ENCODE data around the gene NPW.
A peak's percentile ranks its signal among the peaks of the same experiment; 100 is the strongest.

NPW gene

DNA sequence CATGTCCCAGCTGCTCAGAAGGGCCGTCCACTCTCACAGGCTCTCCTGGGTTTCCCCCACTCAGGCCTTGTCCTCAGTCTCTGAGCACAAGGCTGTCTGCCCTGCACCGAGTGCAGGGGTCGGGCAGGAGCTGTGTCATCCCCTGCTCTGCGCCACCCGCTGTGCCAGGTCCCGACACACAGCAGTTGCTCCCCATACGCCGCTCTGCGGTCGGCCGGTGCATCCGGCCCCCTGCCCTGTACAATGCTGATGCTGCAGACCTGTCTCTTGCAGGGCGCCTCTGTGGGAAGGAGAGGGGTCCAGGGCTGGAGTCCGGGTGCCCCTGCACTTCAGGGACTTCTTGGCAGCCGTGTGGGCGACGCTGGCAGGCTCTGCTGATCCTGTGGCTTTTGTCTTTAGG is 34.3 kb downstream of the NPW start:
- DNase-seq (ENCODE audit: low read depth, low spot score), result no peak
- TF ChIP-seq, protein P1, sequence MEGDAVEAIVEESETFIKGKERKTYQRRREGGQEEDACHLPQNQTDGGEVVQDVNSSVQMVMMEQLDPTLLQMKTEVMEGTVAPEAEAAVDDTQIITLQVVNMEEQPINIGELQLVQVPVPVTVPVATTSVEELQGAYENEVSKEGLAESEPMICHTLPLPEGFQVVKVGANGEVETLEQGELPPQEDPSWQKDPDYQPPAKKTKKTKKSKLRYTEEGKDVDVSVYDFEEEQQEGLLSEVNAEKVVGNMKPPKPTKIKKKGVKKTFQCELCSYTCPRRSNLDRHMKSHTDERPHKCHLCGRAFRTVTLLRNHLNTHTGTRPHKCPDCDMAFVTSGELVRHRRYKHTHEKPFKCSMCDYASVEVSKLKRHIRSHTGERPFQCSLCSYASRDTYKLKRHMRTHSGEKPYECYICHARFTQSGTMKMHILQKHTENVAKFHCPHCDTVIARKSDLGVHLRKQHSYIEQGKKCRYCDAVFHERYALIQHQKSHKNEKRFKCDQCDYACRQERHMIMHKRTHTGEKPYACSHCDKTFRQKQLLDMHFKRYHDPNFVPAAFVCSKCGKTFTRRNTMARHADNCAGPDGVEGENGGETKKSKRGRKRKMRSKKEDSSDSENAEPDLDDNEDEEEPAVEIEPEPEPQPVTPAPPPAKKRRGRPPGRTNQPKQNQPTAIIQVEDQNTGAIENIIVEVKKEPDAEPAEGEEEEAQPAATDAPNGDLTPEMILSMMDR (IDR thresholded peaks at IDR 0.05; ENCODE audit: low read depth, low read length), result no peak
- in situ Hi-C loops (cut with HindIII; ENCODE audit: low sequenced_read_pairs), result no loop called here
- no peak overlapping the region for H3K4me3 ChIP-seq (ENCODE audit: low read depth, low read length)

DNA sequence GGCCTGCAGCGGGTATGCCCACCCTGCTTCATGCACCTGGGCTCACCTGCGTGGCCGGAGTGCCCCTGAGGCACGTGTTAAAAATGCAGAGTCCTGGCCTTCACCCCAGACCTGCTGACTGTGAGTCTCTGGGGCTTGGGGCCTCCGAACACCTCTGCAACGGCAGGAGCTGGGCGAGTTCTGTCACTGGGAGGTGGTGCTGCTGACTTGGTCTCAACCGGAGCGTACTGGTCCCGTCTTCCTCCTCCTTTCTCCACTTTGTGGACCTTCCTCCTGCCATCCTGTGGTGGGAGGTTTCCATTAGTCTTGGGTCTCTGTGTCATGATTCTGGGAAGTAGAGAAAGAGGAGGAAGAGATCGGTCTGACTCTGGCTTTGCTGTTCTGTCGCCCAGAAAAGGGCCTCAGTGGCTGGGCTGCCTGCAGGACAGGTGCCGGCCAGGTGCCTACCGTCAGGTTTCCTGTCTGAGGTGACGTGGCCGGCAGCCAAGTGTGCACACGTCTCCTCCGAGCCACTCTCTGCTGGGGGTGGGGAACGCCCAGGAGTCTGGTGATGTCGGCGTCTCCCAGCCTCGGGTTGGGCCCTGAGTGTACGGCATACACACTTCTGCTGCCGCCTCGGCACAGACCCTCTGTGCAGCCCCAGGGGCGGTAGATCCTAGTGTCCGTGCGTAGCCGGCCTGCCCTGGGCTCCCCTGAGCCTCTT is 35.1 kb downstream of the NPW start:
- no peak for DNase-seq (ENCODE audit: low read depth, low spot score)
- TF ChIP-seq, protein P1 (IDR thresholded peaks at IDR 0.05; ENCODE audit: low read depth, low read length), result no peak
- H3K4me3 ChIP-seq (ENCODE audit: low read depth, low read length), result no peak overlapping the region
- in situ Hi-C loops (cut with HindIII; ENCODE audit: low sequenced_read_pairs), result no loop called here

DNA sequence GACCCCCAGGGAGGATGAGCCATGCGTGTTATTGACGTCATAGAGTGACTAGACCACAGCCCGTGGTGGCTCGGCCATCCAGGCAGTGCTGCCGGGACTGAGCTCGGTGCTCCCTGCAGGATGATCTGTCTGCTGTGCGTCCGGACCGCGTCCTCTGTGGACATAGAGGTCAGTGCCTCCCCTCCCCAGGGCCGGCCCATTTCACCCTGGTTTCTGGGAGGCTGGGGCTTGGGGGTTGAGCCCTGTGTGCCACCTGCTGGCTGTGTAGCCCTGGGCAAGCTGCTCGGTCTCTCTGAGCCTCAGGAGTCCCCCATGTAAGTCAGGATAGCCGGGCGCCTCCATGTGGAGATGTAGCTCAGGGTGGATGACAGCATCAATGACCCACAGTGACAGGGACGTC is 36.5 kb downstream of the NPW start:
- TF ChIP-seq, protein P1 (IDR thresholded peaks at IDR 0.05; ENCODE audit: low read depth, low read length), result peak; percentile 44
- DNase-seq (ENCODE audit: low read depth, low spot score), result no peak
- no peak overlapping the region for H3K4me3 ChIP-seq (ENCODE audit: low read depth, low read length)
- in situ Hi-C loops (cut with HindIII; ENCODE audit: low sequenced_read_pairs), result no loop called here

DNA sequence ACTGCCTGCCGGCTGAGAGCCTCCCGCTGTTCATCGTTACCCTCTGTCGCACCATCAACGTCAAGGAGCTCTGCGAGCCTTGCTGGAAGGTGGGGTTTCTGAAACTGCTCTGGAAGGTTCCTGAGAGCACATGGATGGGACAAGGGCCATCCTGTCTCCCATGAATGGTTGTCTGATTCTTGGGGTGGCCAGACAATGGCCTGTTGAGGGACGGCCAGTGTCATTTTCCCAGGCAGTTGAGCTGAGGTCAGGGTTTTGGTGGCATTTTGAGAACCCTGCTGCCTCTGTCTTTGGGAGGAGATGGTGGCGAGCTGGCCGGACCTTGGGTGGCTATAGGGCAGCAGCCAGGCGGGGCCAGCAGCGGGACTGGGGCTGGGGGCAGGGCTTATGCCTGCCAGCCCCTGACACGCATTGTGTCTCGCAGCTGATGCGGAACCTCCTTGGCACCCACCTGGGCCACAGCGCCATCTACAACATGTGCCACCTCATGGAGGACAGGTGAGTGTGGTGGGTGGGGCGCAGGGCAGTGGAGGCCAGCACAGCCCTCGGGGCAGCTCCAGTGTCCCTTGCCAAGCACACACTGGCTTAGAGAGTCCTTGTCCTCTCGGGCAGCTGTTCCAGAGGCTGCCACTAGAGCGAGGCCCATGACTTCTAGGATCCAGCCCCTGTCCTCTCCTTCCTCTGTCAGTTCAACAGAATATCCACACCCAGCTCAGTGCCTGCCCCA is 37.3 kb downstream of the NPW start:
- no peak for DNase-seq (ENCODE audit: low read depth, low spot score)
- H3K4me3 ChIP-seq (ENCODE audit: low read depth, low read length), result no peak overlapping the region

DNA sequence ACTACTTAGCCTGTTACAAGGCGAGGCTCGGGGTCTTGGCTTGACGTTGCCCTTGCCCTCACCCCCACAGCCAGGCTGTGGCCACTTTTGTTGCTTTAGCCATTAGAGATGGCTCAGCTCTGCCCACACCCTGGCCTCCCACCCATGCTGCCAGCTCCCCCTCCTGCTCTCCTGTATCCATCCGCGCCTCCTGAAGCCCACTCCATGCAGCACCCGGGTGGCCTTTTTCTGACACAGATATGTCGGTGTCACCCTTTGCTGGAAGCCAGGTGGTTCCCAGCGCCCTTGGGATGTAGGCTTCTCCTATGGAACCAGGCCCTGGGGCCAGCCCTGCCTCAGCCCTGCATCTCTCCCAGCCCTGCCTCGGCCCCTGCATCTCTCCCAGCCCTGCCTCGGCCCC is 37.9 kb downstream of the NPW start:
- no peak overlapping the region for H3K4me3 ChIP-seq (ENCODE audit: low read depth, low read length)
- TF ChIP-seq, protein P1 (IDR thresholded peaks at IDR 0.05; ENCODE audit: low read depth, low read length), result no peak
- in situ Hi-C loops (cut with HindIII; ENCODE audit: low sequenced_read_pairs), result no loop called here
- DNase-seq (ENCODE audit: low read depth, low spot score), result no peak

More for the DNA sequence above, 37.3 kb downstream of the NPW start:
- in situ Hi-C loops (cut with HindIII; ENCODE audit: low sequenced_read_pairs), result no loop called here
- TF ChIP-seq, protein P1 (IDR thresholded peaks at IDR 0.05; ENCODE audit: low read depth, low read length), result peak; percentile 15

DNA sequence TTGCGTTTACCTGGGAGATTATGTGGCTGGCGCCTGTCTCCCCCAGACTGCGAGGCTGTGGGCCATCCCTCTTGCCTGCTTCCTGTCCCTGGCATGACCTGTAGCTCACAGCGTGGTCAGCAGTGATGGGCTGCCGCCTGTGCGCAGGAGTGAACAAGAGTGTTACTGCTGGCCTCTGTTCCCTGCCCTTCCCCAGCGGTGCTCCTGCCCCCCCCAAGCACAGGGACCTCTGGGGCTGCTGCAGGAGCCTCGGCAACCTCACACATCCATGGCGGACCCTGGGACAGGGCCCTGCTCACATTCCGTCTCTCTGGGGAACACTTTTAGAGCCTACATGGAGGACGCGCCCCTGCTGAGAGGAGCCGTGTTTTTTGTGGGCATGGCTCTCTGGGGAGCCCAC is 38.8 kb downstream of the NPW start:
- in situ Hi-C loops (cut with HindIII; ENCODE audit: low sequenced_read_pairs), result no loop called here
- TF ChIP-seq, protein P1 (IDR thresholded peaks at IDR 0.05; ENCODE audit: low read depth, low read length), result no peak
- no peak for DNase-seq (ENCODE audit: low read depth, low spot score)
- no peak overlapping the region for H3K4me3 ChIP-seq (ENCODE audit: low read depth, low read length)
